Measurements from ENCODE around the gene DDR1.

Gene DDR1

DNA sequence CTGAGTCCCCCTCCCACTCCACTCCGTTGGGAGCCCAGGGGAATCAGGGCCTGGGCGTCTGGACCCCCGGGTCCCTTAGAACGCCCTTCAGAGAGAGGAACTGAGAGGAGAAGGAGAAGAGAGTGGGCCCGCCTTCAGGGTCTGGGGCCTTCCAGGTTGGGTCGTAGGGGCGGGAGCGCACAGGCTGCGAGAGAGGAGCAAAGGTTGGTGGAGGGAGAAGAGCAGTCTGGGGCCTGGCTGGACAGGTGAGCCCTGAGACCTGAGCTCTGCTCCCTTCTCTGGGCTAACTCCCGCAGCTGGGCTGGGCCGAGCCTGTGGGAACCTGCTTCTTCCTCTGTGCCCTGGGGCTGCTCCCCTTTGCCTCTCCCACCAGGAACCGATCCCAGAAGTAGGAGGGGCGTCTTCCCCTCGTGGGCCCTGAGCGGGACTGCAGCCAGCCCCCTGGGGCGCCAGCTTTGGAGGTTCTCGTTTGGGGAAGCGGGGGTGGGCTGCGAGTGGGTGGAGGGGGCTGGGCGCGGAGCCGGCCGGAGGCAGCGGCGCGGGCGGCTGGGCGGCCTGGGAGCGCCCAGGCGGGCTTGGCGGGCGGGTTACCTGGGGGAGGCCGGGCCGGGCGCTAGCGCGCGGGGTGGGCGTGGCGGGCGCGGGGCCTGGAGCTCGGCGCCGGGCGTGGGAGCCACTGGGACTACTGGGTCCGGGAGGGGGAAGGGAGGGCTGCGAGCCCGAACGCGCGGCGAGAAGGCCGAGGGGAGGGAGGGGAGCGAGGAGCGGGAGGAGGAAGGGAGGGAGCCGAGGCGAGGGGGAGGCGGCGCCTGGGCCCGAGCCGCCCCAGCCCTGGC, at the start of gene DDR1:
Gene DDR1, plus strand, starts transcription at position 835 of the 836 bp plus-strand sequence. CDS start 4,211 bp downstream, outside the sequence.
- Histone ChIP-seq H3K9ac (ENCODE audit: insufficient read length, low read depth) (peak within 1 kb of the TSS; percentile 90), H3K4me3 (ENCODE audit: insufficient read length, low read depth) (peak within 1 kb of the TSS; percentile 63), H3K36me3 (ENCODE audit: insufficient read depth, insufficient read length, low read length) (peaks cover 10% of the 10 kb centered on the region), H3K4me1 (ENCODE audit: insufficient read depth, insufficient read length) (peaks cover 27% of the 10 kb centered on the region), H3K9me3 (ENCODE audit: insufficient read depth, low read length) (no peaks in the 10 kb centered on the region), H3K27me3 (ENCODE audit: insufficient read depth, insufficient read length) (no peaks in the 10 kb centered on the region)
- DNase-seq (ENCODE audit: low read depth, low spot score) = no peak
- TF ChIP-seq YY1 (IDR thresholded peaks at IDR 0.05; ENCODE audit: insufficient read depth, insufficient read length) (no peak), ZNF274 (IDR thresholded peaks at IDR 0.05; ENCODE audit: low read depth, low read length) (no peak), SUZ12 (IDR thresholded peaks at IDR 0.05; ENCODE audit: extremely low read depth, insufficient read depth, insufficient read length) (no peak)

DNA sequence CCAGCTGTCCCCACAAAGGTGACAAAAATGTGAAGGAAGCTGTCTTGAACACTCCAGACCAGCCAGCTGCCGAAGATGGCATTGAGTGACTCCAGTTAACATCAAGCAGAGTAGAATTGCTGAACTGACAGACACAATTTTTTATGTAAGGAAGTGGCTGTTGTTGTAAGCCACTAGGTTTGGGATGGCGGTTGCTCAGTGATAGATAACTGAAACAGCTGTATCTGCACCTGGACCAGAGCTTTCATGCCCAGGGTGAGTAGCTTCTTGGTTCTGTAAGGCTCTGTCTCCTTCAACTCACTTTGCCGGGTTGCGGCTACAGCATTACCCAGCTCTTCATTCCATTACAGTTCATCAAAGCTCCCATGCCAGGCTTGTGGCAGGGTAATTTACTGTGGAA, 49.7 kb upstream of the DDR1 start:
- no peak overlapping the region for H3K9ac ChIP-seq (ENCODE audit: insufficient read length, low read depth)
- no peak for DNase-seq (ENCODE audit: low read depth, low spot score)
- no peak for TF ChIP-seq ZNF274 (IDR thresholded peaks at IDR 0.05; ENCODE audit: low read depth, low read length)
- no peak for TF ChIP-seq YY1 (IDR thresholded peaks at IDR 0.05; ENCODE audit: insufficient read depth, insufficient read length)
- no peak for TF ChIP-seq SUZ12 (IDR thresholded peaks at IDR 0.05; ENCODE audit: extremely low read depth, insufficient read depth, insufficient read length)
- no peak overlapping the region for H3K4me3 ChIP-seq (ENCODE audit: insufficient read length, low read depth)
- no peaks in the 10 kb centered on the region for H3K27me3 ChIP-seq (ENCODE audit: insufficient read depth, insufficient read length)
- peaks cover 9% of the 10 kb centered on the region for H3K4me1 ChIP-seq (ENCODE audit: insufficient read depth, insufficient read length)
- H3K9me3 ChIP-seq (ENCODE audit: insufficient read depth, low read length) = no peaks in the 10 kb centered on the region
- no peaks in the 10 kb centered on the region for H3K36me3 ChIP-seq (ENCODE audit: insufficient read depth, insufficient read length, low read length)

DNA sequence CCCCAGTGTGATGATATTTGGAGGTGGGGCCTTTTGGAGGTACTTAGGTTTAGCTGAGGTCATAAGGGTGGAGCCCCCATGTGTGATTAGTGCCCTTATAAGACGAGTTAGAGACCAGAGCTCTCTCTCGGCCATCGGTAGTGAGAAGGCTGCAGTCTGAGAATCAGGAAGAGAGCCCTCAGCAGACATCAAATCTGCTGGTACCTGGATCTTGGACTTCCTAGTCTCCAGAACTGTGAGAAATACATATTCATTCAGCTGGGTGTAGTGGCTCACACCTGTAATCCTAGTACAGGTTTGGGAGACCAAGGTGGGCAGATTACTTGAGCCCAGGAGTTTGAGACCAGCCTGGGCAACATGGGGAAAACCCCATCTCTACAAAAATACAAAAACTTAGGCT, 48.7 kb upstream of the DDR1 start:
- no peak overlapping the region for H3K9ac ChIP-seq (ENCODE audit: insufficient read length, low read depth)
- no peaks in the 10 kb centered on the region for H3K9me3 ChIP-seq (ENCODE audit: insufficient read depth, low read length)
- H3K4me1 ChIP-seq (ENCODE audit: insufficient read depth, insufficient read length) = peaks cover 12% of the 10 kb centered on the region
- no peak overlapping the region for H3K4me3 ChIP-seq (ENCODE audit: insufficient read length, low read depth)
- no peak for DNase-seq (ENCODE audit: low read depth, low spot score)
- no peaks in the 10 kb centered on the region for H3K36me3 ChIP-seq (ENCODE audit: insufficient read depth, insufficient read length, low read length)
- no peak for TF ChIP-seq SUZ12 (IDR thresholded peaks at IDR 0.05; ENCODE audit: extremely low read depth, insufficient read depth, insufficient read length)
- no peak for TF ChIP-seq ZNF274 (IDR thresholded peaks at IDR 0.05; ENCODE audit: low read depth, low read length)
- no peak for TF ChIP-seq YY1 (IDR thresholded peaks at IDR 0.05; ENCODE audit: insufficient read depth, insufficient read length)
- no peaks in the 10 kb centered on the region for H3K27me3 ChIP-seq (ENCODE audit: insufficient read depth, insufficient read length)

DNA sequence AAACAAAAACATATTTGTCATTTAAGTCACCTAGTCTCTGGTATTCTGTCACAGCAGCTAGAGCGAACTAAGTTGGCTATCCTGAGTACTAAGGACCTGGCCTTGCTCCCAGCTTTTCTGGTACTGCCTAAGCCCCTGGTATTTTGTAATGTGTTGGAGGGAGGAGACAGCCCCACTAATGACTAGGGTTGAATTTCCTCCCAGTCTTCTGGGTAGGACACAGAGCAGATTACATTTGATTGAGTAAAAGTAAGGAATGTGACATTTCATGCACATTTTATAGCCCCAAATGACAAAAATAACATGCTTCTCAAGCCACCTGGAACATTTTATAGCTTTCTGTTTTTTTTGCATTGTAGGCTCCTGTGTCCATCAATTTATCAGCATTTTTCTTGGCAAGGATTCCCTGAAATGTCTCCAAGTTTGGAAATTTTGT, 47.9 kb upstream of the DDR1 start:
- Histone ChIP-seq H3K27me3 (ENCODE audit: insufficient read depth, insufficient read length) (no peaks in the 10 kb centered on the region), H3K9me3 (ENCODE audit: insufficient read depth, low read length) (no peaks in the 10 kb centered on the region), H3K9ac (ENCODE audit: insufficient read length, low read depth) (no peak overlapping the region), H3K36me3 (ENCODE audit: insufficient read depth, insufficient read length, low read length) (no peaks in the 10 kb centered on the region), H3K4me3 (ENCODE audit: insufficient read length, low read depth) (no peak overlapping the region), H3K4me1 (ENCODE audit: insufficient read depth, insufficient read length) (peaks cover 13% of the 10 kb centered on the region)
- DNase-seq (ENCODE audit: low read depth, low spot score) = no peak
- TF ChIP-seq YY1 (IDR thresholded peaks at IDR 0.05; ENCODE audit: insufficient read depth, insufficient read length) (no peak), ZNF274 (IDR thresholded peaks at IDR 0.05; ENCODE audit: low read depth, low read length) (no peak), SUZ12 (IDR thresholded peaks at IDR 0.05; ENCODE audit: extremely low read depth, insufficient read depth, insufficient read length) (no peak)

DNA sequence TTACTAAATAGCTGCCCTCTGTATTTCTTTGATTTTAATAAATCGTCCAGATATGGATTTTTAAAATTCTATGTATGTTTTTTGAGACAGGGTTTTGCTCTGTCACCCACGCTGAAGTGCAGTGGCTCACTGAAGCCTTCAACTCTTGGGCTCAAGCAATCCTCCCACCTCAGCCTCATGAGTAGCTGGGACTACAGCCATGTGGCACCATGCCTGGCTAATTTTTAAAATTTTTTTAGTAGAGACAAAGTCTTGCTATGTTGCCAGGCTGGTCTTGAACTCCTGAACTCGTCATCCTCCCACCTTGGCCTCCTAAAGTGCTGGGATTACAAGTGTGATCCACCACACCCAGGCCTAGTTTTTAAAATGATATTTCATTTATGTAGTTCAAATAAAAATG, 47.4 kb upstream of the DDR1 start:
- DNase-seq (ENCODE audit: low read depth, low spot score) = no peak
- no peak for TF ChIP-seq SUZ12 (IDR thresholded peaks at IDR 0.05; ENCODE audit: extremely low read depth, insufficient read depth, insufficient read length)
- H3K27me3 ChIP-seq (ENCODE audit: insufficient read depth, insufficient read length) = no peaks in the 10 kb centered on the region
- no peak overlapping the region for H3K4me3 ChIP-seq (ENCODE audit: insufficient read length, low read depth)
- H3K9ac ChIP-seq (ENCODE audit: insufficient read length, low read depth) = no peak overlapping the region
- no peaks in the 10 kb centered on the region for H3K9me3 ChIP-seq (ENCODE audit: insufficient read depth, low read length)
- no peaks in the 10 kb centered on the region for H3K36me3 ChIP-seq (ENCODE audit: insufficient read depth, insufficient read length, low read length)
- peaks cover 13% of the 10 kb centered on the region for H3K4me1 ChIP-seq (ENCODE audit: insufficient read depth, insufficient read length)

DNA sequence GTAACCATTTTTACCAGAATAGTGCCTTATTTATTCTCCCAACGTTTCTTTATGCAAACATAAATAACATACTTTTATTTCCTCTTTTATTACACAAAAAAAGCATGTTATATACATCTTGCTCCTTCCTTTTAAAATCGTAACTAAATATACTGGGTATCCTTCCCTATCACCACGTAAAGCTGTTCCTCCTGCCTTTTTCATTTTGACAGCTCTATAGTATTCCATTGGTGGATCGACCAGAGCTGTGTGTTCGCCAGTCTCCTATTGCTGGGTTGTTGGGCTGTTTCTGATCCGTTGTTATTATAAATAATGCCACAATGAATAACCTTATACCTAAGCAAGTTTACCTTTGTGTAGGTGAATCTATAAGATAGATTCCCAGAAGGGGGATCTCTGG, 46.9 kb upstream of the DDR1 start:
- TF ChIP-seq YY1 (IDR thresholded peaks at IDR 0.05; ENCODE audit: insufficient read depth, insufficient read length) (no peak), ZNF274 (IDR thresholded peaks at IDR 0.05; ENCODE audit: low read depth, low read length) (no peak), SUZ12 (IDR thresholded peaks at IDR 0.05; ENCODE audit: extremely low read depth, insufficient read depth, insufficient read length) (no peak)
- Histone ChIP-seq H3K9ac (ENCODE audit: insufficient read length, low read depth) (no peak overlapping the region), H3K4me1 (ENCODE audit: insufficient read depth, insufficient read length) (peaks cover 13% of the 10 kb centered on the region), H3K36me3 (ENCODE audit: insufficient read depth, insufficient read length, low read length) (no peaks in the 10 kb centered on the region), H3K9me3 (ENCODE audit: insufficient read depth, low read length) (no peaks in the 10 kb centered on the region), H3K27me3 (ENCODE audit: insufficient read depth, insufficient read length) (no peaks in the 10 kb centered on the region), H3K4me3 (ENCODE audit: insufficient read length, low read depth) (no peak overlapping the region)
- no peak for DNase-seq (ENCODE audit: low read depth, low spot score)

DNA sequence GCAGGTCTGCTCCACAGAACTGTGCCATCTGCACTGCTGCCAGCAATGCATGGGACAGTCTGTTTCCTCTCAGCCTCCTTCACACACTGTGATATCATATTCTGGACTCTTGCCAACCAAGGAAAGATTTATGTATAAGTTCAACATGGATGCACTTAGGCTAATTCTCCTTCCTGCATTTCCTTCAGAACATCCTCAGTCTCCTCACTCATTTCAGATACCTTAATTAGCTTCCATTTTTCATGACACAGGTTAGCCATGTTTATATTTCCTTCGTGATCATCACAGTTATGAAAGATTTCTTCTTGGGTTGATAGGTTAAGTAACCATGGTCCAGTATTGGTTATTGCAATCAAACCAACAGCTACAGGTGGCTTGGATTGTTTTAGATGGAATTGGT, 46.4 kb upstream of the DDR1 start:
- TF ChIP-seq YY1 (IDR thresholded peaks at IDR 0.05; ENCODE audit: insufficient read depth, insufficient read length) (no peak), SUZ12 (IDR thresholded peaks at IDR 0.05; ENCODE audit: extremely low read depth, insufficient read depth, insufficient read length) (no peak)
- no peak for DNase-seq (ENCODE audit: low read depth, low spot score)
- H3K4me1 ChIP-seq (ENCODE audit: insufficient read depth, insufficient read length) = peaks cover 13% of the 10 kb centered on the region

More for the DNA sequence above, 46.4 kb upstream of the DDR1 start:
- no peaks in the 10 kb centered on the region for H3K27me3 ChIP-seq (ENCODE audit: insufficient read depth, insufficient read length)
- H3K9ac ChIP-seq (ENCODE audit: insufficient read length, low read depth) = no peak overlapping the region
- no peak overlapping the region for H3K4me3 ChIP-seq (ENCODE audit: insufficient read length, low read depth)
- no peaks in the 10 kb centered on the region for H3K36me3 ChIP-seq (ENCODE audit: insufficient read depth, insufficient read length, low read length)
- H3K9me3 ChIP-seq (ENCODE audit: insufficient read depth, low read length) = no peaks in the 10 kb centered on the region

All from NT2/D1 (cell line).